GM19193 (cell line): ENCODE measurements around the gene SPATA31E1.

Experiments
- POLR2A ChIP-seq: IDR thresholded peaks from 4 replicates; pipeline ENCODE4 v1.6.1; 2011; ENCODE audit not compliant: insufficient read depth, insufficient read length; ENCODE audit errors: extremely low read depth

SPATA31E1 gene

GRCh38 chr9:87875831-87876545 is 6.7 kb upstream of the SPATA31E1 start:
- TF ChIP-seq POLR2A: no peak

GRCh38 chr9:87876708-87877107 is 6.0 kb upstream of the SPATA31E1 start:
- TF ChIP-seq POLR2A: no peak

GRCh38 chr9:87878989-87879511 is 3.6 kb upstream of the SPATA31E1 start:
- no peak for TF ChIP-seq POLR2A

GRCh38 chr9:87880116-87880515 is 2.6 kb upstream of the SPATA31E1 start:
- TF ChIP-seq POLR2A: no peak

GRCh38 chr9:87880683-87881082 is 2.0 kb upstream of the SPATA31E1 start:
- TF ChIP-seq POLR2A: no peak

GRCh38 chr9:87883274-87883673 is 597 bp downstream of the SPATA31E1 start:
- no peak for TF ChIP-seq POLR2A

- no peak for TF ChIP-seq POLR2A
Measured at GRCh38 chr9:87883990-87884389, 1.3 kb downstream of the SPATA31E1 start.

- TF ChIP-seq POLR2A: no peak
Measured at GRCh38 chr9:87884578-87885459, 2.1 kb downstream of the SPATA31E1 start.

- no peak for TF ChIP-seq POLR2A
Measured at GRCh38 chr9:87885484-87886189, 3.0 kb downstream of the SPATA31E1 start.

GRCh38 chr9:87886210-87886932 is 3.7 kb downstream of the SPATA31E1 start:
- no peak for TF ChIP-seq POLR2A

- TF ChIP-seq POLR2A: no peak
Measured at GRCh38 chr9:87886933-87887505, 4.3 kb downstream of the SPATA31E1 start.

- no peak for TF ChIP-seq POLR2A
Measured at GRCh38 chr9:87887661-87888480, 5.2 kb downstream of the SPATA31E1 start.

GRCh38 chr9:87888501-87888900 is 5.8 kb downstream of the SPATA31E1 start:
- TF ChIP-seq POLR2A: no peak
